HEK293 (cell line): ENCODE data around the gene PSAPL1.

Experiments used
- CTCF ChIA-PET: fragments of 350-600 bp; formaldehyde crosslinking; extraction: SDS; loops from one replicate; lab custom pipeline; 2021; ENCODE audit warnings: antibody characterized with exemption; lab: Yijun Ruan, JAX
- POLR2A ChIA-PET: fragments of 300-600 bp; formaldehyde crosslinking; extraction: SDS; loops from one replicate; lab custom pipeline; 2020; ENCODE audit warnings: antibody characterized with exemption, inconsistent platforms; lab: Yijun Ruan, JAX
- H3K27ac ChIP-seq: fragments of 200-500 bp; sonication (Bioruptor generic); 2 replicates; pipeline ENCODE4 v1.5.1; 2014; ENCODE audit warnings: low read depth, low read length, control low read depth, inconsistent platforms; ENCODE audit errors: extremely low read depth
- H3K36me3 ChIP-seq, 2 experiments: fragments of 200-500 bp in 1 of 2; sonication (Bioruptor generic) in 1 of 2; 1 replicate in 1 of 2; 2 replicates in 1 of 2; pipeline ENCODE4 v1.5.1; 2014 to 2017; ENCODE audit warnings: inconsistent platforms in 2 of 2, low read length in 2 of 2; ENCODE audit not compliant: control insufficient read depth in 2 of 2, insufficient read depth in 1 of 2
- H3K4me1 ChIP-seq: fragments of 200-500 bp; sonication (Bioruptor generic); 2 replicates; pipeline ENCODE4 v1.5.1; 2014; ENCODE audit warnings: mild to moderate bottlenecking, low read length, inconsistent platforms; ENCODE audit not compliant: control insufficient read depth, insufficient read depth
- H3K4me3 ChIP-seq: 2 replicates; pipeline ENCODE4 v1.5.1; 2011; ENCODE audit warnings: low read depth, mild to moderate bottlenecking, control low read depth, low read length, moderate library complexity
- H3K9me3 ChIP-seq: fragments of 200-500 bp; sonication (Bioruptor generic); 2 replicates; pipeline ENCODE4 v1.5.1; 2014; ENCODE audit warnings: low read depth, low read length, inconsistent platforms; ENCODE audit not compliant: control insufficient read depth, insufficient read depth
- SP3 ChIP-seq: fragments of 450-650 bp; formaldehyde crosslinking; IDR thresholded peaks from 2 replicates; pipeline ENCODE4 v1.5.1; 2016; ENCODE audit warnings: missing biosample characterization, missing genetic modification characterization
- ZBTB17 ChIP-seq: fragments of 450-650 bp; formaldehyde crosslinking; IDR thresholded peaks from 2 replicates; pipeline ENCODE4 v1.5.1; 2016; ENCODE audit warnings: missing biosample characterization, missing genetic modification characterization
- ZEB2 ChIP-seq: fragments of 450-650 bp; formaldehyde crosslinking; IDR thresholded peaks from 2 replicates; pipeline ENCODE4 v1.5.1; 2016; ENCODE audit warnings: missing biosample characterization, missing genetic modification characterization
- ZNF302 ChIP-seq: fragments of 450-650 bp; formaldehyde crosslinking; IDR thresholded peaks from 2 replicates; pipeline ENCODE4 v1.5.1; 2016; ENCODE audit warnings: missing biosample characterization, missing genetic modification characterization, low read depth
- ZNF473 ChIP-seq: fragments of 450-650 bp; formaldehyde crosslinking; IDR thresholded peaks from 2 replicates; pipeline ENCODE4 v1.5.1; 2017; ENCODE audit warnings: missing biosample characterization, missing genetic modification characterization
- ZNF544 ChIP-seq: fragments of 450-650 bp; formaldehyde crosslinking; IDR thresholded peaks from 2 replicates; pipeline ENCODE4 v1.5.0; 2017; ENCODE audit warnings: missing biosample characterization, missing genetic modification characterization
- ZNF658 ChIP-seq: fragments of 450-650 bp; formaldehyde crosslinking; IDR thresholded peaks from 2 replicates; pipeline ENCODE4; 2016; ENCODE audit warnings: missing biosample characterization, missing genetic modification characterization
- ZNF791 ChIP-seq: fragments of 450-650 bp; formaldehyde crosslinking; IDR thresholded peaks from 2 replicates; pipeline ENCODE4 v1.5.1; 2016; ENCODE audit warnings: missing biosample characterization, missing genetic modification characterization
- ZNF830 ChIP-seq: fragments of 450-650 bp; IDR thresholded peaks from 2 replicates; pipeline ENCODE4 v1.5.0; 2018; ENCODE audit warnings: missing biosample characterization, missing genetic modification characterization, low read depth, mild to moderate bottlenecking, moderate library complexity
- TF ChIP-seq, protein P1 (sequence below): IDR thresholded peaks from 2 replicates; pipeline ENCODE4 v1.6.1; 2011; ENCODE audit warnings: mild to moderate bottlenecking, low read depth, low read length, borderline replicate concordance
- TF ChIP-seq, protein P2 (sequence below): fragments of 450-650 bp; formaldehyde crosslinking; IDR thresholded peaks from 2 replicates; pipeline ENCODE4 v1.5.1; 2016; ENCODE audit warnings: missing biosample characterization, missing genetic modification characterization

PSAPL1 gene

DNA sequence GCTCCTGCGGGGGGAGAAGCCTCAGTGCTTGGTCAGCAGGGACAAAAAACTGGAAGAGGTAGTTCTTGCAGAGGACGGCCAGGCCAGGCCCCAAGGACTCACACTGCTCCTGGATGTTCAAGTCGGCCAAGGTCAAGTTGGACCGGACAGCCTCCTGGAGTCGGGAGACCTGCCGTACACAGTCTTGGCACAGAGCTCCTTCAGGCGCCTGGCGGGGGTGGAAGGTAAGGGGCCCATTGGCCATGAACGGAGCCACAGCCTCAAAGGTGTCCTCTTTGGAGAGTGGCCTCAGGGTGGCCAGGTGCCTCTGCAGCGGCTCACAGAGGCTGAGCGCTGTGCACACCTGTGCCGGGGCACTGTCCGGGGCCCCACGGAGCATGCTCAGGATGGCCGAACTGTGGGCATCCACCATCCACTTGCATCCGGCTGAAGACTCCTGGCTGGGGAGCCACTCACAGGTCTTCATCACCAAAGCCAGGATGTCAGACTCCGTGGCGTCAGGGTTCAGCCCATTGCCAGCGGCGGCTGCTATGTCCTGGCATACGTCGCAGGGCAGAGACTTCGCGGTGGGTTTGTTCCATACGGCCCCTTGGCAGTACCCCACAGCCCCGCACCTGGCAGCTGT, 477 bp downstream of the PSAPL1 start:
- CTCF ChIA-PET = no interaction called here
- no peak overlapping the region for H3K4me3 ChIP-seq
- H3K27ac ChIP-seq = no peak overlapping the region
- TF ChIP-seq, protein P1, sequence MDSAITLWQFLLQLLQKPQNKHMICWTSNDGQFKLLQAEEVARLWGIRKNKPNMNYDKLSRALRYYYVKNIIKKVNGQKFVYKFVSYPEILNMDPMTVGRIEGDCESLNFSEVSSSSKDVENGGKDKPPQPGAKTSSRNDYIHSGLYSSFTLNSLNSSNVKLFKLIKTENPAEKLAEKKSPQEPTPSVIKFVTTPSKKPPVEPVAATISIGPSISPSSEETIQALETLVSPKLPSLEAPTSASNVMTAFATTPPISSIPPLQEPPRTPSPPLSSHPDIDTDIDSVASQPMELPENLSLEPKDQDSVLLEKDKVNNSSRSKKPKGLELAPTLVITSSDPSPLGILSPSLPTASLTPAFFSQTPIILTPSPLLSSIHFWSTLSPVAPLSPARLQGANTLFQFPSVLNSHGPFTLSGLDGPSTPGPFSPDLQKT = no peak
- TF ChIP-seq ZNF302 (tag by site-specific recombination) = no peak
- no peak for TF ChIP-seq ZNF544 (tag by site-specific recombination)
- TF ChIP-seq ZEB2 (tag by site-specific recombination) = no peak
- TF ChIP-seq, protein P2, sequence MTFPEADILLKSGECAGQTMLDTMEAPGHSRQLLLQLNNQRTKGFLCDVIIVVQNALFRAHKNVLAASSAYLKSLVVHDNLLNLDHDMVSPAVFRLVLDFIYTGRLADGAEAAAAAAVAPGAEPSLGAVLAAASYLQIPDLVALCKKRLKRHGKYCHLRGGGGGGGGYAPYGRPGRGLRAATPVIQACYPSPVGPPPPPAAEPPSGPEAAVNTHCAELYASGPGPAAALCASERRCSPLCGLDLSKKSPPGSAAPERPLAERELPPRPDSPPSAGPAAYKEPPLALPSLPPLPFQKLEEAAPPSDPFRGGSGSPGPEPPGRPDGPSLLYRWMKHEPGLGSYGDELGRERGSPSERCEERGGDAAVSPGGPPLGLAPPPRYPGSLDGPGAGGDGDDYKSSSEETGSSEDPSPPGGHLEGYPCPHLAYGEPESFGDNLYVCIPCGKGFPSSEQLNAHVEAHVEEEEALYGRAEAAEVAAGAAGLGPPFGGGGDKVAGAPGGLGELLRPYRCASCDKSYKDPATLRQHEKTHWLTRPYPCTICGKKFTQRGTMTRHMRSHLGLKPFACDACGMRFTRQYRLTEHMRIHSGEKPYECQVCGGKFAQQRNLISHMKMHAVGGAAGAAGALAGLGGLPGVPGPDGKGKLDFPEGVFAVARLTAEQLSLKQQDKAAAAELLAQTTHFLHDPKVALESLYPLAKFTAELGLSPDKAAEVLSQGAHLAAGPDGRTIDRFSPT (tag by site-specific recombination) = no peak
- no peak for TF ChIP-seq ZNF473
- TF ChIP-seq ZNF791 (tag by site-specific recombination) = no peak
- POLR2A ChIA-PET = no interaction called here
- H3K9me3 ChIP-seq = no peaks in the 10 kb centered on the region
- no peaks in the 10 kb centered on the region for H3K36me3 ChIP-seq
- no peaks in the 10 kb centered on the region for H3K4me1 ChIP-seq

DNA sequence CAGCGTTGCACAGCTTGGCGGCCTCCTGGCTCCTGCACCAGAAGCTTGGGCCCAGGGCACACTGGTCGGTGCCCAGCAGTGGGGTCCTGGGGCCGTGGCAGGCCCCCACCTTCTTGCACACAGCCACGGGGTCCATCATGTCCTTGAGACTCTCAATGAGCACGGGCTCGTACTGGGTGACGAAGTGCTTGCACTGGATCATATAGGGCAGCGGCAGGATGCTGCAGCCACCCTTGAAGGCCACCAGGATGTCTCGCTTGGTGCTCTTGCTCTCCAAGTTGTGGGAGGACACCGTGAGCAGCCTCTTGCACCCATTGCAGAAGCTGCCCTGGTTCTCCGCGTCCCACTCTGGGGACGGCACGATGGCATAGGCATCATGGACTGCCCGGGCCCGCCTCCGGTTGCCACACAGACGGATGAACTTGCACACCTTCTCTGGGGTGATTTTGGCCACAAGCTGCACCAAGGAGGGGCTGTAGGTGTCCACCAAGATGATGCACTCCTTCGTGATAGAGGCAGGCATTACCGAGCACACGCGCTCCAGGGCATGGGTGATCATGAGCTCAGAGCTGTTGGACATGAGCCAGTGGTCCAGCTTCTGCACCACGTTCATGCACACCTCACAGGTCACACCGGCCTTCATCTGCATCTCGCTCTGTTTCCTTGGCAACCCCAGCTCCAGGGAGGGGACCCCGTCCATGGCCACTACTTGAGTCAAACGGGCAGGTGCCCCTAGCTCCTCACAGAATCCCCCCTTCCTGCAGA, 1.2 kb downstream of the PSAPL1 start:
- Histone ChIP-seq H3K4me1 (no peaks in the 10 kb centered on the region), H3K36me3 (no peaks in the 10 kb centered on the region), H3K27ac (no peak overlapping the region), H3K9me3 (no peaks in the 10 kb centered on the region), H3K4me3 (no peak overlapping the region)
- ChIA-PET POLR2A (no interaction called here), CTCF (no interaction called here)
- TF ChIP-seq ZBTB17 (0 out of 2 replicates have a peak, but pooled peaks have one; percentile 22), ZNF830 (tag by site-specific recombination) (no peak)

DNA sequence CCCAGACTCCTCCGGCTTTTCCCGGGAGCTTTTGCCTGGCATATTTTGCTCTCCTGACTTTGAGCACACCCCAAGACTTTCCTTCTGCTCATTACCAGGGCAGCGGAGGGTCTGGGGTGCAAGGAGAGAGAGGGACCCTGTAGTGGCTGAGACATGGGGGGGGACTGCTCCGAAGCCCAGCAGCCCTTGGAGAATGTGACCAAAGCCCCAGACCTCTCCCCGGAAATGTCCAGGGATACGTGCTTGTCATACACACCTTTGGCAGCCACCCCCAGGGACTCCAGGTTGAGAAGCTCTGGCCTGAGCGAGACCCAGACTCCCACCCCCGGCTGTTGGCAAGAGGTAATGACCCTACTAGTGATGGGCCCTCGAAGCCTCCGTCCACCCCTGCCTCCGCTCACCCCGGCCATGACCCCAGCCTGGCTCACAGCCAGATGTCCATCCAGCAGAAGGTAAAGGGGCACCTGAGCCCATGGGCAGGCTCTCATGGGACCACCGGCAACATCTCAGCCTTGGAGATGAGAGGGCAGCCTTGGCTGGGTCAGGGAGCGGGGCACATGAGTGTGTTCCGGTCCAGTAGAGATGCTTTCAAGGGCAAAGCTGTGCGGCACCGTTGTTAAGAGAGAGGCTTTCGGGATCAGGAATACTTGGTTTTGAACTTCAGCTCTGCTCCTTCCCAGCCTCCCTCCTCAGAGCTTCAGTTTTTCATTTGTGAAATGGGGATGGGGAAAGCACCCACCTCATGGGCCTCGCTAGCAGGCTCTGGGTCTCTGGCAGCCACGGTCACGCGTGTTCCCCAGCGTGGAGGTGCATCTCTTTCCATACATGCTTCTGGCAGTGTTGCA, 2.0 kb downstream of the PSAPL1 start:
- H3K4me1 ChIP-seq = no peaks in the 10 kb centered on the region
- TF ChIP-seq SP3 (tag by site-specific recombination) (no peak), ZNF658 (tag by site-specific recombination) (no peak)
- no peak overlapping the region for H3K27ac ChIP-seq
- H3K9me3 ChIP-seq = no peaks in the 10 kb centered on the region
- H3K4me3 ChIP-seq = no peak overlapping the region
- POLR2A ChIA-PET = no interaction called here
- CTCF ChIA-PET = no interaction called here
- H3K36me3 ChIP-seq = no peaks in the 10 kb centered on the region
